B cell (primary cell): Measurements from ENCODE around the gene MISFA. TPM values are rescaled to one million over a fixed set of nuclear protein-coding genes. Genes with fewer than 3 reads are reported as not detected.

Experiments
- ATAC-seq: fragments of 200-7000 bp; cut with Tn5 transposase; one replicate; pipeline ENCODE4 v1.10.0; 2021; ENCODE audit warnings: low read depth, mild to moderate bottlenecking, moderate number of reproducible peaks, moderate library complexity
- CTCF ChIA-PET: fragments of 350-600 bp; sonication (Branson Sonifier 250); formaldehyde crosslinking; loops from one replicate; lab custom pipeline; 2021; ENCODE audit warnings: antibody characterized with exemption, inconsistent platforms; lab: Charles Lee
- POLR2A ChIA-PET: fragments of 350-600 bp; sonication (Branson Sonifier 250); formaldehyde crosslinking; loops from one replicate; lab custom pipeline; 2021; ENCODE audit warnings: antibody characterized with exemption; lab: Charles Lee
- DNase-seq: peaks from one replicate; pipeline ENCODE4 v3.0.0; 2013
- H2AFZ ChIP-seq: 2 replicates; pipeline ENCODE4 v1.6.1; 2012; ENCODE audit warnings: mild to moderate bottlenecking, low read depth, low read length; ENCODE audit not compliant: insufficient read depth, poor library complexity, severe bottlenecking
- H3K27ac ChIP-seq, 2 donors: 1 replicate in 1 of 2; 2 replicates in 1 of 2; pipeline ENCODE4 v1.5.1; 2012 to 2013; ENCODE audit warnings: low read length in 2 of 2, mild to moderate bottlenecking in 2 of 2, moderate library complexity in 1 of 2
- H3K27me3 ChIP-seq, 4 experiments: fragments of 200-600 bp in 1 of 4; sonication (generic) in 1 of 4; replicated peaks in 1 of 4; 1 replicate in 2 of 4; 2 replicates in 2 of 4; pipeline versions ENCODE4 v1.6.1 to v1.7.0; 2013 to 2016; ENCODE audit warnings: low read length in 3 of 4, mild to moderate bottlenecking in 2 of 4, mixed read lengths in 1 of 4, moderate library complexity in 1 of 4; ENCODE audit not compliant: insufficient read depth in 4 of 4, control insufficient read depth in 3 of 4; ENCODE audit errors: control extremely low read depth in 1 of 4
- H3K36me3 ChIP-seq, 2 experiments: replicated peaks in 1 of 2; 1 replicate in 1 of 2; 2 replicates in 1 of 2; pipeline versions ENCODE4 v1.6.1 to v1.7.1; 2013; ENCODE audit warnings: low read length in 1 of 2; ENCODE audit not compliant: insufficient read depth in 2 of 2, control insufficient read depth in 1 of 2; ENCODE audit errors: control extremely low read depth in 1 of 2, extremely low read depth in 1 of 2
- H3K4me1 ChIP-seq, 2 donors: fragments of 200-600 bp in 1 of 2; sonication (generic) in 1 of 2; 1 replicate in 1 of 2; 2 replicates in 1 of 2; pipeline versions ENCODE4 v1.5.1 to v1.6.1; 2013 to 2017; ENCODE audit warnings: low read length in 2 of 2; ENCODE audit not compliant: control insufficient read depth in 2 of 2, insufficient read depth in 2 of 2
- H3K4me2 ChIP-seq: replicated peaks from 2 replicates; pipeline ENCODE3; 2012; ENCODE audit warnings: mild to moderate bottlenecking, low read depth, low read length; ENCODE audit not compliant: poor library complexity, severe bottlenecking
- H3K4me3 ChIP-seq, 5 experiments: fragments of 200-600 bp in 1 of 5; sonication (generic) in 1 of 5; 1 replicate in 3 of 5; 2 replicates in 2 of 5; pipeline versions ENCODE4 v1.5.1 to v1.7.0; 2011 to 2016; ENCODE audit warnings: low read length in 4 of 5, mild to moderate bottlenecking in 4 of 5, low read depth in 2 of 5, control low read depth in 1 of 5, moderate library complexity in 1 of 5; ENCODE audit not compliant: insufficient read depth in 1 of 5; ENCODE audit errors: control extremely low read depth in 1 of 5, extremely low read depth in 1 of 5
- H3K79me2 ChIP-seq: fragments of 200-600 bp; sonication (generic); one replicate; pipeline ENCODE4 v1.6.0; 2016; ENCODE audit warnings: low read length; ENCODE audit not compliant: control insufficient read depth, insufficient read depth
- H3K9ac ChIP-seq: fragments of 200-600 bp; sonication (generic); 2 replicates; pipeline ENCODE4 v1.6.1; 2017; ENCODE audit warnings: mild to moderate bottlenecking, low read length, moderate library complexity
- H3K9me3 ChIP-seq, 3 donors: one replicate each; pipeline versions ENCODE4 v1.6.1 to v1.7.1; 2013; ENCODE audit warnings: low read length in 2 of 3; ENCODE audit not compliant: control insufficient read depth in 2 of 3, insufficient read depth in 1 of 3; ENCODE audit errors: control extremely low read depth in 1 of 3
- H4K20me1 ChIP-seq: 2 replicates; pipeline ENCODE4 v1.6.0; 2012; ENCODE audit warnings: mild to moderate bottlenecking, low read length; ENCODE audit not compliant: insufficient read depth, control insufficient read depth, poor library complexity, severe bottlenecking
- H3K27ac Mint-ChIP-seq: one replicate; pipeline ENCODE4 v1.8.0; 2021; ENCODE audit warnings: mixed read lengths
- H3K27me3 Mint-ChIP-seq: one replicate; pipeline ENCODE4 v1.8.0; 2021; ENCODE audit warnings: mixed read lengths
- H3K4me1 Mint-ChIP-seq: one replicate; pipeline ENCODE4 v1.8.0; 2021; ENCODE audit warnings: mixed read lengths
- H3K4me3 Mint-ChIP-seq: one replicate; pipeline ENCODE4 v1.8.0; 2021; ENCODE audit warnings: mixed read lengths
- H3K9me3 Mint-ChIP-seq: one replicate; pipeline ENCODE4 v1.8.0; 2022; ENCODE audit warnings: mixed read lengths; ENCODE audit not compliant: insufficient read depth
- EZH2 ChIP-seq: IDR thresholded peaks from 2 replicates; pipeline ENCODE4 v1.6.1; 2012; ENCODE audit warnings: borderline replicate concordance, low read depth, mild to moderate bottlenecking, moderate library complexity, low read length; ENCODE audit not compliant: insufficient read depth, poor library complexity, severe bottlenecking
- WGBS: methylation state at CpG from one replicate; pipeline ENCODE4 v1.1.5; 2013; ENCODE audit warnings: missing lambda C conversion rate; ENCODE audit not compliant: insufficient coverage; 5-methylcytosine and 5-hydroxymethylcytosine counted together
- intact Hi-C: fragments of 100-400 bp; cut with micrococcal nuclease; formaldehyde crosslinking; loops from one replicate; pipeline ENCODE4 v1.10.0; 2022
- polyA minus RNA-seq: library from RNA; depleted of rRNA, polyadenylated mRNA; stranded (reverse); fragments of >200 nt; gene quantifications from 2 replicates; pipeline ENCODE4 v1.2.3, GENCODE V29; 2012
- polyA plus RNA-seq: library from polyadenylated mRNA; depleted of rRNA; stranded (reverse); fragments of >200 nt; gene quantifications from 2 replicates; pipeline ENCODE4 v1.2.3, GENCODE V29; 2012
- total RNA-seq, 2 donors: library from RNA; stranded (reverse); fragments of 120-200 nt in 1 of 2; gene quantifications; 1 replicate in 1 of 2; 2 replicates in 1 of 2; pipeline versions ENCODE4 v1.2.3 to v1.2.4, GENCODE V29; 2013 to 2022
- TF ChIP-seq, protein P1 (sequence below): fragments of 200-600 bp; IDR thresholded peaks from one replicate; pipeline ENCODE4 v1.8.0; 2022; ENCODE audit warnings: antibody characterized with exemption, mild to moderate bottlenecking

Gene MISFA
- total RNA-seq (1.2 and 3.2 TPM in 2 replicates), polyA plus RNA-seq (not detected in 2 replicates), polyA minus RNA-seq (not detected in 2 replicates)
- 0.79 TPM for total RNA-seq (2013)

DNA sequence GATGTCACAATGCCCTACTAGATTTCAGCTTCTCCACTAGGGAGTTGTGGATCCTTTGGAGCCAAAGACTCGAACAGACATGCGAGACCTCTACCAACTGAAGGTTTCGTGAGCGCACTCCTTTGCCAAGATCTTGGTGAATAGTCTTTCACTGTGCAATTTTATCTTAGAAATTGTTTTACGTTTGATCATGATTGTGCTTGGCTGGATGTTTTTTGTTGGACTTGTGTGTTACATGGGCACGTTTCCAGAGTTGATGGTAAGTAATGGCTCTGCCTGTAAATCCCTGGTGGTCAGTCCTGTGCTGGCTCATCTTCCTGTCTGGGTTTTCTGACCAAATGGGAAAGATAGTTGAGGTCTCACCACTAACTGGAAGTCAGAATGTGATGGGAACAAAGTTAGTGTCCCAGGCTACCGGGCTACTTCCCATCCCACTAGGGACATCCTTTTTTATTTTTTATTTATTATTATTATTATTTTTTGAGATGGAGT lies at the start of gene MISFA:
TSS of gene MISFA (plus strand) at position 51 of the 492 bp plus-strand sequence. CDS start at position 191, 140 bp downstream.
- no peaks in the 10 kb centered on the region for H3K27me3 Mint-ChIP-seq
- Histone ChIP-seq H4K20me1 (no peaks in the 10 kb centered on the region), H3K36me3 (no peaks in the 10 kb centered on the region), H3K9me3 (no peaks in the 10 kb centered on the region), H3K27me3 (no peaks in the 10 kb centered on the region), H3K27ac (no peak within 1 kb of the TSS), H3K4me1 (no peaks in the 10 kb centered on the region), H3K79me2 (no peaks in the 10 kb centered on the region), H3K4me3 (no peak within 1 kb of the TSS), H3K9ac (no peak within 1 kb of the TSS), H2AFZ (no peak within 1 kb of the TSS), H3K4me2 (no peak within 1 kb of the TSS)
- no peak for DNase-seq
- no peaks in the 10 kb centered on the region for H3K9me3 Mint-ChIP-seq
- intact Hi-C loops, result no loop called here
- WGBS, result 97% methylated on average over 6 of the region's 7 CpGs
- ChIA-PET CTCF (no interaction called here), POLR2A (no interaction called here)
- H3K4me3 Mint-ChIP-seq, result no peak within 1 kb of the TSS
- no peak within 1 kb of the TSS for H3K27ac Mint-ChIP-seq
- TF ChIP-seq, protein P1, sequence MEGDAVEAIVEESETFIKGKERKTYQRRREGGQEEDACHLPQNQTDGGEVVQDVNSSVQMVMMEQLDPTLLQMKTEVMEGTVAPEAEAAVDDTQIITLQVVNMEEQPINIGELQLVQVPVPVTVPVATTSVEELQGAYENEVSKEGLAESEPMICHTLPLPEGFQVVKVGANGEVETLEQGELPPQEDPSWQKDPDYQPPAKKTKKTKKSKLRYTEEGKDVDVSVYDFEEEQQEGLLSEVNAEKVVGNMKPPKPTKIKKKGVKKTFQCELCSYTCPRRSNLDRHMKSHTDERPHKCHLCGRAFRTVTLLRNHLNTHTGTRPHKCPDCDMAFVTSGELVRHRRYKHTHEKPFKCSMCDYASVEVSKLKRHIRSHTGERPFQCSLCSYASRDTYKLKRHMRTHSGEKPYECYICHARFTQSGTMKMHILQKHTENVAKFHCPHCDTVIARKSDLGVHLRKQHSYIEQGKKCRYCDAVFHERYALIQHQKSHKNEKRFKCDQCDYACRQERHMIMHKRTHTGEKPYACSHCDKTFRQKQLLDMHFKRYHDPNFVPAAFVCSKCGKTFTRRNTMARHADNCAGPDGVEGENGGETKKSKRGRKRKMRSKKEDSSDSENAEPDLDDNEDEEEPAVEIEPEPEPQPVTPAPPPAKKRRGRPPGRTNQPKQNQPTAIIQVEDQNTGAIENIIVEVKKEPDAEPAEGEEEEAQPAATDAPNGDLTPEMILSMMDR, result no peak
- no peak for TF ChIP-seq EZH2
- no peaks in the 10 kb centered on the region for H3K4me1 Mint-ChIP-seq
- no peak for ATAC-seq

DNA sequence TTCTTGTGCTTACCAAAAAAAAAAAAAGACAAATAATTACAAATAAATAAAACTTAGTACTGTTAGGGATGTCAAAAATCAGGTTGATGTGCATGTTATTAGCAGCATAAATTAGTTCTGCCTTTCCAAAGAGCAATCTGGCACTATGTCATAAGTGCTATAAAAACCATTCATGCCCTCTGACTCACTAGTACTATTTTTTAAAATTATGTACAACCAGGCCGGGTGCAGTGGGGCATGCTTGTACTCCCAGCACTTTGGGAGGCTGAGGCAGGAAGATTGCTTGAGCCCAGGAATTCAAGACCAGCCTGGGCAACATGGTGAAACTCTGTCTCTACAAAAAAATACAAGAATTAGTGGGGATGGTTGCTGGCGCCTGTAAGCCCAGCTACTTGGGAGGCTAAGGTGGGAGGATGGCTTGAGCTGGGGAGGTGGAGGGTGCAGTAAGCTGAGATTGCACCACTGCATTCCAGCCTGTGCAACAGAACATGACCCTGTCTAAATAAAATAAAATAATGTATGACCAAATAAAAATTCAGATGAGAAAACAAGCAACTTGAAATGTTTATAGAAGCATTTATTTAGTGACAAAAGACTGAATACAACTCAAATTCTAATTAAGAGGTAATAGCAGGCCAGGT lies 36.4 kb upstream of the MISFA start:
- Histone ChIP-seq H3K79me2 (no peaks in the 10 kb centered on the region), H3K4me3 (no peak overlapping the region), H3K36me3 (peaks cover under 1 to 5% of the 10 kb centered on the region in 2 experiments), H3K9ac (no peak overlapping the region), H3K27me3 (no peaks in the 10 kb centered on the region), H3K9me3 (no peaks in the 10 kb centered on the region), H3K27ac (no peak overlapping the region), H3K4me1 (no peaks in the 10 kb centered on the region), H3K4me2 (no peak overlapping the region), H2AFZ (no peak overlapping the region), H4K20me1 (no peaks in the 10 kb centered on the region)
- CTCF ChIA-PET, result interaction anchor here (0.7 to 1.0 kb wide), 2 partner anchors 201 to 315 kb away, joined by 3 read pairs; partner anchors contain the start of gene SAA2
- POLR2A ChIA-PET, result no interaction called here
- no peak overlapping the region for H3K27ac Mint-ChIP-seq
- intact Hi-C loops, result no loop called here
- no peaks in the 10 kb centered on the region for H3K9me3 Mint-ChIP-seq
- TF ChIP-seq, protein P1, result no peak
- no peak for TF ChIP-seq EZH2
- 100% methylated on average over 1 of the region's 2 CpGs for WGBS
- H3K27me3 Mint-ChIP-seq, result no peaks in the 10 kb centered on the region
- H3K4me1 Mint-ChIP-seq, result no peaks in the 10 kb centered on the region
- no peak overlapping the region for H3K4me3 Mint-ChIP-seq
- no peak for ATAC-seq
- DNase-seq, result no peak
